ENCODE measurements around the gene PARD3B. TPM values are rescaled to one million over a fixed set of nuclear protein-coding genes. Genes with fewer than 3 reads are reported as not detected.

Gene PARD3B
- total and polyA plus RNA-seq, 2 experiments from 2014 or later, result 3.5 to 4.4 TPM

DNA sequence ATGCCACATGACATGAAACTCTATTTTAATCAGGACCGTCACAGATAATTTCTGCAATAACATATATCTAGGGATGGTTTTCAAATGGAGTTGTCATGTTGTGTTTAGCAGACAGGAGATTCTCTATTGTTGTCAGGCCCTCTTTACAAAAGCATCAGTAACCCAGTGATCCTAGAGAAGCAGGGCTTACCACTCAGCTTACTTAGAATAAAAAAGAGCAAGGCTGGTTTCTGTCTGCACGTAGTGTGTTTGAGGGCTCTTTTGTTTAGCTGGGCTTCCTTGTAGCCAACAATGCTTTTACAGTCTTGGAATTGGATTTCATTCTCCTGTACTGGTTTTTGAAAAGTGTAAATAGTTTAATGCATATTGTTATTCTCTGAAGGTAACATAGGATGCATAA, 926.5 kb downstream of the PARD3B start:
- Histone ChIP-seq H2AFZ (no peak overlapping the region), H4K20me1 (replicated peaks; ENCODE audit: insufficient read depth) (no peaks in the 10 kb centered on the region), H3F3A (replicated peaks; ENCODE audit: low read depth) (no peaks in the 10 kb centered on the region), H3K27ac (ENCODE audit: low read depth) (no peak overlapping the region), H3K4me1 (ENCODE audit: insufficient read depth) (peaks cover 14% of the 10 kb centered on the region), H3K9me2 (ENCODE audit: insufficient read depth) (peaks cover 12% of the 10 kb centered on the region; the same call in 1 of the 2 replicates), H3K27me3 (ENCODE audit: insufficient read depth) (no peaks in the 10 kb centered on the region), H3K36me3 (ENCODE audit: insufficient read depth) (no peaks in the 10 kb centered on the region), H3K4me3 (no peak overlapping the region), H3K79me2 (replicated peaks; ENCODE audit: insufficient read depth) (no peaks in the 10 kb centered on the region), H3K4me2 (no peak overlapping the region)
- peak; percentile 96 for ATAC-seq
- H3K4me1 Mint-ChIP-seq, result peaks cover 22% of the 10 kb centered on the region
- no peaks in the 10 kb centered on the region for H3K27me3 Mint-ChIP-seq (ENCODE audit: insufficient read depth, low read depth, poor library complexity)
- H3K9me3 Mint-ChIP-seq, result no peaks in the 10 kb centered on the region
- no peak overlapping the region for H3K4me3 Mint-ChIP-seq
- no peak overlapping the region for H3K27ac Mint-ChIP-seq
- peak; percentile 49 for DNase-seq (ENCODE audit: low spot score)
- peaks cover 15% of the 10 kb centered on the region for H3K36me3 Mint-ChIP-seq (ENCODE audit: low read depth)
- no peak for TF ChIP-seq NANOG (IDR thresholded peaks at IDR 0.05; ENCODE audit: borderline replicate concordance)
- TF ChIP-seq EZH2 (IDR thresholded peaks at IDR 0.05; ENCODE audit: low read depth, unreplicated experiment), result no peak
- TF ChIP-seq ZNF114 (CRISPR knock-in tag; IDR thresholded peaks at IDR 0.05), result no peak
- no peak for TF ChIP-seq ZNF331 (CRISPR knock-in tag; IDR thresholded peaks at IDR 0.05; ENCODE audit: low read depth)
- TF ChIP-seq, protein P1, sequence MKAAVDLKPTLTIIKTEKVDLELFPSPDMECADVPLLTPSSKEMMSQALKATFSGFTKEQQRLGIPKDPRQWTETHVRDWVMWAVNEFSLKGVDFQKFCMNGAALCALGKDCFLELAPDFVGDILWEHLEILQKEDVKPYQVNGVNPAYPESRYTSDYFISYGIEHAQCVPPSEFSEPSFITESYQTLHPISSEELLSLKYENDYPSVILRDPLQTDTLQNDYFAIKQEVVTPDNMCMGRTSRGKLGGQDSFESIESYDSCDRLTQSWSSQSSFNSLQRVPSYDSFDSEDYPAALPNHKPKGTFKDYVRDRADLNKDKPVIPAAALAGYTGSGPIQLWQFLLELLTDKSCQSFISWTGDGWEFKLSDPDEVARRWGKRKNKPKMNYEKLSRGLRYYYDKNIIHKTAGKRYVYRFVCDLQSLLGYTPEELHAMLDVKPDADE (IDR thresholded peaks at IDR 0.05), result no peak
- TF ChIP-seq, protein P2, sequence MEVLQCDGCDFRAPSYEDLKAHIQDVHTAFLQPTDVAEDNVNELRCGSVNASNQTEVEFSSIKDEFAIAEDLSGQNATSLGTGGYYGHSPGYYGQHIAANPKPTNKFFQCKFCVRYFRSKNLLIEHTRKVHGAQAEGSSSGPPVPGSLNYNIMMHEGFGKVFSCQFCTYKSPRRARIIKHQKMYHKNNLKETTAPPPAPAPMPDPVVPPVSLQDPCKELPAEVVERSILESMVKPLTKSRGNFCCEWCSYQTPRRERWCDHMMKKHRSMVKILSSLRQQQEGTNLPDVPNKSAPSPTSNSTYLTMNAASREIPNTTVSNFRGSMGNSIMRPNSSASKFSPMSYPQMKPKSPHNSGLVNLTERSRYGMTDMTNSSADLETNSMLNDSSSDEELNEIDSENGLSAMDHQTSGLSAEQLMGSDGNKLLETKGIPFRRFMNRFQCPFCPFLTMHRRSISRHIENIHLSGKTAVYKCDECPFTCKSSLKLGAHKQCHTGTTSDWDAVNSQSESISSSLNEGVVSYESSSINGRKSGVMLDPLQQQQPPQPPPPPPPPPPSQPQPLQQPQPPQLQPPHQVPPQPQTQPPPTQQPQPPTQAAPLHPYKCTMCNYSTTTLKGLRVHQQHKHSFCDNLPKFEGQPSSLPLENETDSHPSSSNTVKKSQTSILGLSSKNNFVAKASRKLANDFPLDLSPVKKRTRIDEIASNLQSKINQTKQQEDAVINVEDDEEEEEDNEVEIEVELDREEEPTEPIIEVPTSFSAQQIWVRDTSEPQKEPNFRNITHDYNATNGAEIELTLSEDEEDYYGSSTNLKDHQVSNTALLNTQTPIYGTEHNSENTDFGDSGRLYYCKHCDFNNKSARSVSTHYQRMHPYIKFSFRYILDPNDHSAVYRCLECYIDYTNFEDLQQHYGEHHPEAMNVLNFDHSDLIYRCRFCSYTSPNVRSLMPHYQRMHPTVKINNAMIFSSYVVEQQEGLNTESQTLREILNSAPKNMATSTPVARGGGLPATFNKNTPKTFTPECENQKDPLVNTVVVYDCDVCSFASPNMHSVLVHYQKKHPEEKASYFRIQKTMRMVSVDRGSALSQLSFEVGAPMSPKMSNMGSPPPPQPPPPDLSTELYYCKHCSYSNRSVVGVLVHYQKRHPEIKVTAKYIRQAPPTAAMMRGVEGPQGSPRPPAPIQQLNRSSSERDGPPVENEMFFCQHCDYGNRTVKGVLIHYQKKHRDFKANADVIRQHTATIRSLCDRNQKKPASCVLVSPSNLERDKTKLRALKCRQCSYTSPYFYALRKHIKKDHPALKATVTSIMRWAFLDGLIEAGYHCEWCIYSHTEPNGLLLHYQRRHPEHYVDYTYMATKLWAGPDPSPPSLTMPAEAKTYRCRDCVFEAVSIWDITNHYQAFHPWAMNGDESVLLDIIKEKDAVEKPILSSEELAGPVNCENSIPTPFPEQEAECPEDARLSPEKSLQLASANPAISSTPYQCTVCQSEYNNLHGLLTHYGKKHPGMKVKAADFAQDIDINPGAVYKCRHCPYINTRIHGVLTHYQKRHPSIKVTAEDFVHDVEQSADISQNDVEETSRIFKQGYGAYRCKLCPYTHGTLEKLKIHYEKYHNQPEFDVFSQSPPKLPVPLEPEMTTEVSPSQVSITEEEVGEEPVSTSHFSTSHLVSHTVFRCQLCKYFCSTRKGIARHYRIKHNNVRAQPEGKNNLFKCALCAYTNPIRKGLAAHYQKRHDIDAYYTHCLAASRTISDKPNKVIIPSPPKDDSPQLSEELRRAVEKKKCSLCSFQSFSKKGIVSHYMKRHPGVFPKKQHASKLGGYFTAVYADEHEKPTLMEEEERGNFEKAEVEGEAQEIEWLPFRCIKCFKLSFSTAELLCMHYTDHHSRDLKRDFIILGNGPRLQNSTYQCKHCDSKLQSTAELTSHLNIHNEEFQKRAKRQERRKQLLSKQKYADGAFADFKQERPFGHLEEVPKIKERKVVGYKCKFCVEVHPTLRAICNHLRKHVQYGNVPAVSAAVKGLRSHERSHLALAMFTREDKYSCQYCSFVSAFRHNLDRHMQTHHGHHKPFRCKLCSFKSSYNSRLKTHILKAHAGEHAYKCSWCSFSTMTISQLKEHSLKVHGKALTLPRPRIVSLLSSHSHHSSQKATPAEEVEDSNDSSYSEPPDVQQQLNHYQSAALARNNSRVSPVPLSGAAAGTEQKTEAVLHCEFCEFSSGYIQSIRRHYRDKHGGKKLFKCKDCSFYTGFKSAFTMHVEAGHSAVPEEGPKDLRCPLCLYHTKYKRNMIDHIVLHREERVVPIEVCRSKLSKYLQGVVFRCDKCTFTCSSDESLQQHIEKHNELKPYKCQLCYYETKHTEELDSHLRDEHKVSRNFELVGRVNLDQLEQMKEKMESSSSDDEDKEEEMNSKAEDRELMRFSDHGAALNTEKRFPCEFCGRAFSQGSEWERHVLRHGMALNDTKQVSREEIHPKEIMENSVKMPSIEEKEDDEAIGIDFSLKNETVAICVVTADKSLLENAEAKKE (CRISPR knock-in tag; IDR thresholded peaks at IDR 0.05), result no peak
- no peak for TF ChIP-seq JUNB (IDR thresholded peaks at IDR 0.05; ENCODE audit: unreplicated experiment)
- TF ChIP-seq STAT1 (IDR thresholded peaks at IDR 0.05; ENCODE audit: unreplicated experiment), result no peak
- TF ChIP-seq CREB1 (CRISPR knock-in tag; IDR thresholded peaks at IDR 0.05; ENCODE audit: low read depth), result no peak
- TF ChIP-seq POLR2AphosphoS5 (IDR thresholded peaks at IDR 0.05; ENCODE audit: low read depth), result no peak
- TF ChIP-seq, protein P3, sequence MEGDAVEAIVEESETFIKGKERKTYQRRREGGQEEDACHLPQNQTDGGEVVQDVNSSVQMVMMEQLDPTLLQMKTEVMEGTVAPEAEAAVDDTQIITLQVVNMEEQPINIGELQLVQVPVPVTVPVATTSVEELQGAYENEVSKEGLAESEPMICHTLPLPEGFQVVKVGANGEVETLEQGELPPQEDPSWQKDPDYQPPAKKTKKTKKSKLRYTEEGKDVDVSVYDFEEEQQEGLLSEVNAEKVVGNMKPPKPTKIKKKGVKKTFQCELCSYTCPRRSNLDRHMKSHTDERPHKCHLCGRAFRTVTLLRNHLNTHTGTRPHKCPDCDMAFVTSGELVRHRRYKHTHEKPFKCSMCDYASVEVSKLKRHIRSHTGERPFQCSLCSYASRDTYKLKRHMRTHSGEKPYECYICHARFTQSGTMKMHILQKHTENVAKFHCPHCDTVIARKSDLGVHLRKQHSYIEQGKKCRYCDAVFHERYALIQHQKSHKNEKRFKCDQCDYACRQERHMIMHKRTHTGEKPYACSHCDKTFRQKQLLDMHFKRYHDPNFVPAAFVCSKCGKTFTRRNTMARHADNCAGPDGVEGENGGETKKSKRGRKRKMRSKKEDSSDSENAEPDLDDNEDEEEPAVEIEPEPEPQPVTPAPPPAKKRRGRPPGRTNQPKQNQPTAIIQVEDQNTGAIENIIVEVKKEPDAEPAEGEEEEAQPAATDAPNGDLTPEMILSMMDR (conservative IDR thresholded peaks at IDR 0.05; ENCODE audit: low read depth in 2 of 2), result no peak
- TF ChIP-seq, protein P4, sequence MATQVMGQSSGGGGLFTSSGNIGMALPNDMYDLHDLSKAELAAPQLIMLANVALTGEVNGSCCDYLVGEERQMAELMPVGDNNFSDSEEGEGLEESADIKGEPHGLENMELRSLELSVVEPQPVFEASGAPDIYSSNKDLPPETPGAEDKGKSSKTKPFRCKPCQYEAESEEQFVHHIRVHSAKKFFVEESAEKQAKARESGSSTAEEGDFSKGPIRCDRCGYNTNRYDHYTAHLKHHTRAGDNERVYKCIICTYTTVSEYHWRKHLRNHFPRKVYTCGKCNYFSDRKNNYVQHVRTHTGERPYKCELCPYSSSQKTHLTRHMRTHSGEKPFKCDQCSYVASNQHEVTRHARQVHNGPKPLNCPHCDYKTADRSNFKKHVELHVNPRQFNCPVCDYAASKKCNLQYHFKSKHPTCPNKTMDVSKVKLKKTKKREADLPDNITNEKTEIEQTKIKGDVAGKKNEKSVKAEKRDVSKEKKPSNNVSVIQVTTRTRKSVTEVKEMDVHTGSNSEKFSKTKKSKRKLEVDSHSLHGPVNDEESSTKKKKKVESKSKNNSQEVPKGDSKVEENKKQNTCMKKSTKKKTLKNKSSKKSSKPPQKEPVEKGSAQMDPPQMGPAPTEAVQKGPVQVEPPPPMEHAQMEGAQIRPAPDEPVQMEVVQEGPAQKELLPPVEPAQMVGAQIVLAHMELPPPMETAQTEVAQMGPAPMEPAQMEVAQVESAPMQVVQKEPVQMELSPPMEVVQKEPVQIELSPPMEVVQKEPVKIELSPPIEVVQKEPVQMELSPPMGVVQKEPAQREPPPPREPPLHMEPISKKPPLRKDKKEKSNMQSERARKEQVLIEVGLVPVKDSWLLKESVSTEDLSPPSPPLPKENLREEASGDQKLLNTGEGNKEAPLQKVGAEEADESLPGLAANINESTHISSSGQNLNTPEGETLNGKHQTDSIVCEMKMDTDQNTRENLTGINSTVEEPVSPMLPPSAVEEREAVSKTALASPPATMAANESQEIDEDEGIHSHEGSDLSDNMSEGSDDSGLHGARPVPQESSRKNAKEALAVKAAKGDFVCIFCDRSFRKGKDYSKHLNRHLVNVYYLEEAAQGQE (IDR thresholded peaks at IDR 0.05; ENCODE audit: unreplicated experiment), result no peak
- no peak for TF ChIP-seq EZH2phosphoT487 (IDR thresholded peaks at IDR 0.05; ENCODE audit: unreplicated experiment)
